ENCODE data around the gene ATL1.
"Not testable (repeated sequence)": the region's sequence is repeated elsewhere in the genome, so short reads cannot be mapped to it uniquely, and the experiment has no call there.

ATL1 gene

GRCh38 chr14:50658203-50658602, 98.3 kb downstream of the ATL1 start:
- DNase-seq (ENCODE audit: low read depth) = no peak

GRCh38 chr14:50659327-50659974, 99.5 kb downstream of the ATL1 start:
- DNase-seq (ENCODE audit: low read depth) = no peak

GRCh38 chr14:50664579-50664978, 104.6 kb downstream of the ATL1 start:
- not testable (repeated sequence) for DNase-seq (ENCODE audit: low read depth)

- not testable (repeated sequence) for DNase-seq (ENCODE audit: low read depth)
These were observed 105.4 kb downstream of the ATL1 start for GRCh38 chr14:50665300-50665699.

- DNase-seq (ENCODE audit: low read depth) = no peak
These were observed 107.1 kb downstream of the ATL1 start for GRCh38 chr14:50666772-50667683.

- no peak for DNase-seq (ENCODE audit: low read depth)
These were observed 107.7 kb downstream of the ATL1 start for GRCh38 chr14:50667684-50667995.

DNA sequence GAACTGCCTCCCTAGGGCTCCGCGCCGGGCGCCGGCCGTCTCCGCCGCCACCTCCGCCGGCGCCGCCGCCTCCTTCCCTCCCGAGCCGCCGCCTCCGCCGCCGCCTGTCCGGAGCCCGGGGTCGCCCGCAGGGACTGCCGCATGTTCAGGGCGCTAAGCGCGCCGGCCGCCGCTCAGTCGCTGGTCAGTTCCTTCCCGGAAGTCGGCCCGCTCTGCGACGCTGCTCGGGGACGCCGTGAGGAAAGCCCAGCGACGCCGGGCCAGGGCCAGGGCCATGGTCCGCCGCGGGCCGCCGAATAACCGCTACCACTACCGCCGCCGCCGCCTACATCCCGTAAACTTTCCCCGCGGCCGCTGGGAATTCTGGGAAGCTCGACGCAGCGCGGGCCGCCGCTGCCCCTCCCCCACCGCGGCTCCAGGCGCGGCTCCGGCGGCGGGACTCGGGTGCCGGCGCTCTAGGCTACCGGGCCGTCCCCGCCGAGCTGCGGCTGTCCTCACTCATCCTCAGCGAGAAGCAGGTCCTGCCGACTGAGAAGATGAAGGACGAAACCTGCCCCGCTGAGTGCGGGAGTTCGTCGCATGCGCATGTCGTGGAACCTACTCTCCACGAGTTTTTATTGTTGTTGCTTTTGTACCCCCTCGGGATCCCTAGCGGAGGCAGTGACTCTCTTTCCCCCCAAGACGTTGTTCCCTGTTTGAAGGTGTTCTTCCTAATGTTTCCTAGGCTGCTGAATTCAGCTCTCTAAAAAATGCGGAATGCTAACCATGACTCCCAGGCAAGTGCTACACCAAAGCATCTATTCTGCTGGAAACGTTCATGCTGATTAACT, 108.3 kb downstream of the ATL1 start, which contains the start of gene SAV1:
SAV1 (minus strand) TSS at position 311 of the 830 bp plus-strand sequence. CDS start 339 bp downstream, outside the sequence.
- DNase-seq (ENCODE audit: low read depth) = no peak

DNA sequence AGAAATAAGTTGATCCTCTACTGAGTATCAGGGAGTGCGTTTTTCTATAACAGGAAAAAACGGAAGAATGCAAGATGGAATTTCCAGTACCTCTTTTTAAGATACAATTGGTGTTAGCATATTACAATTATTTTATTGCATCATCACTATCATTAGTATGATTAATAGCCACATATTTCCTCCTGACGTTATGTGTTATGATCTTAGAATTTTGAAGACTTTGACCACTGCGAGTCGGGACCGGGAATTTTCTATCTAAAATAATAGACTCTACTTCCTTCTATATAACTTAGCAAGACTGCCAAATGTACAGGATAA, 108.8 kb downstream of the ATL1 start:
- DNase-seq (ENCODE audit: low read depth) = no peak

GRCh38 chr14:50669441-50669986, 109.6 kb downstream of the ATL1 start:
- no peak for DNase-seq (ENCODE audit: low read depth)

DNA sequence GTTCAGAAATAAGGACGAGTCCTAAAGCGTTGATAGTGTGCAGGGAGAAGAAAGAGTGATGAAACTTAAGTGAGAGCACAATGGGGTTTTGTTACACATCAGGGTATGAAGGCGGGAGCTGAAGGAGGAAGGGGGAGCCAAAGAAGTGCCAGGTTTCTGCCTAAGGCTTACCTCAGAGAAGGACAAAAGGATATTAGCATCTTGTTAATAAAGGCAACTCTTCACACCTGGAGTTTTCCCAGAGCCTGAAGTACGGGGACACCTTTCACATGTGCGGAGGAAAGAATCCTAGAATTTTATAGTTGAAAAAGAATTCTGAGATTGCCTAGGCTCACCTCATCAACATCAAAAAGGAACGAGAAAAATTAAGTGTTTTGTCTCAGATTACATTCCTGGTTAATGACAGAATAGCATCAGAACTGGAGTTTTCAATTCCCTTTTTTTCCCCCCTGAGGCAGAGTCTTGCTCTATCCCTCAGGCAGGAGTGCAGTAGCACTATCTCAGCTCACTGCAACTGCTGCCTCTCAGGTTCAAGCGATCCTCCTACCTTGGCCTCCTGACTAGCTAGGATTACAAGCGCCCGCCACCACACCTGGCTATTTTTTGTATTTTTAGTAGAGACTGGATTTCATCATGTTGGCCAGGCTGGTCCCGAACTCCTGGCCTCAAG, 110.4 kb downstream of the ATL1 start:
- no peak for DNase-seq (ENCODE audit: low read depth)

DNA sequence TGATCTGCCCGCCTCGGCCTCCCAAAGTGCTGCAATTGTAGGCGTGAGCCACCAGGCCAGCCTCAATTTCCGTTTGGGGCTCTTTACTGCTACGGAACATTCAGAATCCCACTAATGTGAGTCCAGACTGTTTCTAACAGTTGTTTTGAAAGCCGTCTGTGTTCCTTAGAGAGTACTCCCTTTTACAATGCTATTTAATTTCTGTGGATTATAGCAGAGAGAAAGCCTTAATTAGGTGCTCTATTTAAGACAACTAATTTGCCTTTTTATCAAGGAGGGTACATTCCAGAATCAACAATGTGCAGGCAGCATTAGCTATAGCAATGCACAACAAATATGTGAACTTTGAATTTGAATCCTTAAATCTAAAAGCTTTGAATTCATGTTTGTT, 110.9 kb downstream of the ATL1 start:
- DNase-seq (ENCODE audit: low read depth) = no peak

DNA sequence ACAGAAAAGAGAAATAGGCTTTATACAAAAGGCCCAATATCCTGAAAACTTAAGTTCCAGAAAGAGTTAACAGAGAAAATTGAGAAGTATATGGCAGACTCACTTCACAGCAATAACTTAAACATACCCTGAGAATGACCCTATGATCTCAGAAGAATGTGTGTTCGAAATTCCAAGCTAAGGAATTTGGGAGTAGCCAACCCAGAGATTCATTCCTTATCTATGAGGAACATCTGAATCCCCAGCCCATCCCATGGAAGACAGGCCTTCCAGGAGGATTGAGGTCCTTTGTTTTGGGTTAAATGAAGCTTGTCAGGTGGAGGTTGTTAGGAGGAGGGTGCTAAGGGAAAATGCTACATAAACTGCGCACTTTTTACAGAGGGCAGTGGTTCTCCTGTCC, 115.7 kb downstream of the ATL1 start:
- no peak for DNase-seq (ENCODE audit: low read depth)

DNA sequence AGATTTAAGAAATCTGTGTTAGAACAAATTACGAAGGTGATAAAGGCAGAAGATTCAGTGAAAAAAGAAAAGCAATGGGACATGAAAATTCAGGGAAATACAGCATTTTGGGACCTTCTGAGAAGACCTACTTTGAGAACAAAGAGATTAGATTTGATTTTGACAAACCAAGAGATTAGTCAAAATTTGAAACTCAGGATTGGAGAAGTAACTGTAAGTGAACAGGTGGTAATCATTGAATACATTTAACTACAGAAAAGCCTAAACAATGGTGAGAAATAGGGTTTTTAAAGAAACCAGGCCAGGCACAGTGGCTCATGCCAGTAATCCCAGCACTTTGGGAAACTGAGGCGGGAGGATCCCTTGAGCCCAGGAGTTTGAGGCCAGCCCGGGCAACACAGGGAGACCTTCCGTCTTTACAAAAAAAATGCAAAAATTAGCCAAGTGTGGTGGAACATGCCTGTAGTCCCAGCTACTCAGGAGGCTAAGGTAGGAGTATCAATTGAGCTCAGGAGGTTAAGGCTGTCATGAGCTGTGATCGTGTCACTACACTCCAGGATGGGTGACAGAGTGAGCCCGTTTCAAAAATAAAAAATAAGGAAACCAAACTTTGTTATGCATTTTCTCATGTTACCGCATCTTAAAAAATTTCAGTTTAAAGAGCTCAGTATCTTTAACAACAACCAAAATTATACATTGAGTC, 117.0 kb downstream of the ATL1 start:
- no peak for DNase-seq (ENCODE audit: low read depth)

DNA sequence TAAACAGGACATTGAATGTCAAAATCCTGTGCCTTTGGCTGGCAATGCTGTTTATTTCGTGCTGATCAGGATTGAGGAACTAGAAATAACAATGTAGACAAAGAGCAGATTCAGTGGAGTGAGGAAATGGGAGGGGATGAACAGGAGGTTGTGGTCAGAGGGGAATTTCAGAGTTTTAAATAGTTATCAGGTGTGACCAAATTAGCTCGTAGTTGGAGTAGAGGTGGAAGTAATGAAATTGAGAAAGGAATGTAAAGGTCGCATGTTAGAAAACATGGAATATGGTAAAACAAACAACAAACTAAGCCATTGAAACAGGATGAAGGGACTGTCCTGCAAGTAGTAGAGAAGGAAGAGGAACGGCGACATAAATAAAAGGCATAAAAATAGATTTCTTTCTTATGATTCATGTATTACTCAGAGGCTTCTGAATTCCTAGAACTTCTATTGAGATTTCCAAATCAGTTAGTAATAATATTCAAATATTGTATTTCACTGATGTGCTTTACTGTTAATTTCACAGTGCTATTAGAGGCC, 117.7 kb downstream of the ATL1 start:
- no peak for DNase-seq (ENCODE audit: low read depth)

DNA sequence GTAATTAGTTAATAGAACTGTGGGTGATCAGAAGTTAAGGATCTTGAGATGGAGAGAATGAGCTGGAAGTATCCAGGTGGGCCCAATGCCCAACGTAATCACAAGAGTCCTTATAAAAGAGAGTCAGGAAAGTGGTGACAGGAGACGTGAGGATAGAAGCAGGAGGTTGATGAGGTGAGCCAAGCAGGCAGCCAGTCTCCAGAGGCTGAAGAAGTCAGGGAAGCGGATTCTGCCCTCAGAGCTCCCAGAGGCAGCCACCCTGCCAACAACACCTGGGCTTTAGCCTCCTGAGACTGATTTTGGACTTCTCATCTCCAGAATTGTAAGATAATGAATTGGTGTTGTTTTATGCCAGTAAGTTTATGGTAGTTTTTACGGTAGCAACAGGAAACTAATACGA, 118.2 kb downstream of the ATL1 start:
- no peak for DNase-seq (ENCODE audit: low read depth)

GRCh38 chr14:50679674-50680073, 119.7 kb downstream of the ATL1 start:
- no peak for DNase-seq (ENCODE audit: low read depth)
